Upper lobe of left lung (tissue), 6 donors: ENCODE results near the gene AHCYL2. TPM values are rescaled to one million over a fixed set of nuclear protein-coding genes. Genes with fewer than 3 reads are reported as not detected.

Experiments used
- ATAC-seq, 2 donors: fragments of 200-7000 bp; cut with Tn5 transposase; one replicate each; pipeline ENCODE4 v1.9.1; 2022; ENCODE audit warnings: mild to moderate bottlenecking in 2 of 2, moderate library complexity in 2 of 2; ENCODE audit not compliant: low FRiP score in 2 of 2
- DNase-seq, 2 donors: peaks; one replicate each; pipeline ENCODE4 v3.0.0-alpha.2; 2019 to 2020
- H3K27ac ChIP-seq, 4 donors: fragments of 200-600 bp; sonication (generic); one replicate each; pipeline ENCODE4 v1.5.1; 2016 to 2019
- H3K27me3 ChIP-seq, 4 donors: fragments of 200-600 bp; sonication (generic); one replicate each; pipeline ENCODE4 v1.5.1; 2017 to 2019
- H3K36me3 ChIP-seq, 4 donors: fragments of 200-600 bp; sonication (generic); one replicate each; pipeline ENCODE4 v1.5.1; 2016 to 2019
- H3K4me1 ChIP-seq, 4 donors: fragments of 200-600 bp; sonication (generic); one replicate each; pipeline ENCODE4 v1.5.1; 2018 to 2019
- H3K4me3 ChIP-seq, 4 donors: fragments of 200-600 bp; sonication (generic); one replicate each; pipeline ENCODE4 v1.5.1; 2017 to 2019; ENCODE audit warnings: mild to moderate bottlenecking in 2 of 4, moderate library complexity in 1 of 4
- H3K9me3 ChIP-seq, 4 donors: fragments of 200-600 bp; sonication (generic); one replicate each; pipeline ENCODE4 v1.5.1; 2018 to 2019
- CTCF ChIP-seq, 6 experiments: fragments of 450-650 bp in 4 of 6; fragments of 200-600 bp in 2 of 6; sonication (generic) in 2 of 6; IDR thresholded peaks; one replicate each; pipeline ENCODE4 v1.5.1; 2016 to 2019; ENCODE audit warnings: antibody characterized with exemption in 6 of 6
- EP300 ChIP-seq, 4 donors: sonication (generic); formaldehyde crosslinking; IDR thresholded peaks; one replicate each; pipeline ENCODE4 v1.5.1; 2017; ENCODE audit warnings: antibody characterized with exemption in 4 of 4, control low read depth in 2 of 4
- POLR2A ChIP-seq, 4 donors: fragments of 450-650 bp; IDR thresholded peaks; one replicate each; pipeline ENCODE4 v1.5.1; 2016 to 2017; ENCODE audit warnings: antibody characterized with exemption in 4 of 4, mild to moderate bottlenecking in 2 of 4
- POLR2AphosphoS5 ChIP-seq, 2 donors: sonication (generic); formaldehyde crosslinking; IDR thresholded peaks; one replicate each; pipeline ENCODE4 v1.5.1; 2017; ENCODE audit warnings: antibody characterized with exemption in 2 of 2
- WGBS, 2 donors: methylation state at CpG; one replicate each; pipeline ENCODE4 v1.1.5; 2017 to 2018; 5-methylcytosine and 5-hydroxymethylcytosine counted together
- total RNA-seq, 6 donors: library from RNA; depleted of rRNA in 4 of 6; stranded (reverse); fragments of >200 nt in 4 of 6; gene quantifications; one replicate each; pipeline versions ENCODE4 v1.1.0 to v1.2.1, GENCODE V29; 2016 to 2021
- donor health status: DM: no; HTN: no; CAD: no; lungs with moderate emphysema.
- donor health status: DM: no; HTN: yes; CAD: no; lungs with severe emphysema.

AHCYL2 gene
- total RNA-seq, 6 donors from 2014 or later = 41.9 to 197 (median 110) TPM

- Histone ChIP-seq H3K4me1 (no peaks in the 10 kb centered on the region), H3K27me3 (no peaks in the 10 kb centered on the region), H3K4me3 (no peak overlapping the region), H3K27ac (no peak overlapping the region), H3K36me3 (no peaks in the 10 kb centered on the region), H3K9me3 (no peaks in the 10 kb centered on the region)
- ATAC-seq (no peak), DNase-seq (no peak)
- TF ChIP-seq EP300 (IDR thresholded peaks at IDR 0.05) = no peak
- TF ChIP-seq POLR2A (IDR thresholded peaks at IDR 0.05) = no peak
- no peak for TF ChIP-seq CTCF (IDR thresholded peaks at IDR 0.05)
- 70 to 77% methylated on average over 5 of the region's 5 CpGs for WGBS, 2 donors
Observed at GRCh38 chr7:129354428-129355157, 129.8 kb downstream of the AHCYL2 start.

- Histone ChIP-seq H3K4me3 (no peak overlapping the region), H3K27ac (no peak overlapping the region), H3K36me3 (no peaks in the 10 kb centered on the region), H3K27me3 (no peaks in the 10 kb centered on the region), H3K9me3 (no peaks in the 10 kb centered on the region), H3K4me1 (peaks cover 0 to 4% (median 0%) of the 10 kb centered on the region in 4 donors)
- DNase-seq (no peak), ATAC-seq (no peak)
- TF ChIP-seq POLR2AphosphoS5 (IDR thresholded peaks at IDR 0.05) (no peak), CTCF (IDR thresholded peaks at IDR 0.05) (no peak), POLR2A (IDR thresholded peaks at IDR 0.05) (no peak), EP300 (IDR thresholded peaks at IDR 0.05) (no peak)
Observed at GRCh38 chr7:129356176-129356575, 131.3 kb downstream of the AHCYL2 start.

GRCh38 chr7:129359176-129359575 is 134.3 kb downstream of the AHCYL2 start:
- Histone ChIP-seq H3K4me1 (peaks cover 0 to 4% (median 0%) of the 10 kb centered on the region in 4 donors), H3K4me3 (no peak overlapping the region), H3K27me3 (no peaks in the 10 kb centered on the region), H3K27ac (no peak overlapping the region), H3K36me3 (no peaks in the 10 kb centered on the region), H3K9me3 (no peaks in the 10 kb centered on the region)
- no peak for TF ChIP-seq POLR2AphosphoS5 (IDR thresholded peaks at IDR 0.05)
- no peak for TF ChIP-seq POLR2A (IDR thresholded peaks at IDR 0.05)
- no peak for TF ChIP-seq EP300 (IDR thresholded peaks at IDR 0.05)
- TF ChIP-seq CTCF (IDR thresholded peaks at IDR 0.05) = no peak
- peak in 1 of 2 donors; percentile 61 for ATAC-seq
- 66 to 74% methylated on average over 2 of the region's 2 CpGs for WGBS, 2 donors
- no peak for DNase-seq

GRCh38 chr7:129359638-129360037 is 134.8 kb downstream of the AHCYL2 start:
- H3K27ac ChIP-seq = no peak overlapping the region
- peaks cover 0 to 4% (median 0%) of the 10 kb centered on the region in 4 donors for H3K4me1 ChIP-seq
- TF ChIP-seq POLR2A (IDR thresholded peaks at IDR 0.05) = no peak
- no peak for TF ChIP-seq POLR2AphosphoS5 (IDR thresholded peaks at IDR 0.05)
- TF ChIP-seq CTCF (IDR thresholded peaks at IDR 0.05) = no peak
- no peak for TF ChIP-seq EP300 (IDR thresholded peaks at IDR 0.05)
- H3K4me3 ChIP-seq = no peak overlapping the region
- ATAC-seq = no peak
- no peaks in the 10 kb centered on the region for H3K9me3 ChIP-seq
- DNase-seq = no peak
- no peaks in the 10 kb centered on the region for H3K36me3 ChIP-seq
- H3K27me3 ChIP-seq = no peaks in the 10 kb centered on the region
- WGBS, 2 donors = 68 to 80% methylated on average over 1 of the region's 1 CpG

GRCh38 chr7:129361771-129362170 is 136.9 kb downstream of the AHCYL2 start:
- Histone ChIP-seq H3K4me1 (peaks cover 0 to 5% (median 0%) of the 10 kb centered on the region in 4 donors), H3K27ac (no peak overlapping the region), H3K4me3 (no peak overlapping the region), H3K27me3 (no peaks in the 10 kb centered on the region), H3K9me3 (no peaks in the 10 kb centered on the region), H3K36me3 (no peaks in the 10 kb centered on the region)
- TF ChIP-seq POLR2AphosphoS5 (IDR thresholded peaks at IDR 0.05) = no peak
- no peak for TF ChIP-seq CTCF (IDR thresholded peaks at IDR 0.05)
- TF ChIP-seq POLR2A (IDR thresholded peaks at IDR 0.05) = no peak
- TF ChIP-seq EP300 (IDR thresholded peaks at IDR 0.05) = no peak
- ATAC-seq (no peak), DNase-seq (no peak)
- 96 to 100% methylated on average over 1 of the region's 1 CpG for WGBS, 2 donors
